WTC11 (cell line): Measurements from ENCODE around the gene MPZL3. TPM values are rescaled to one million over a fixed set of nuclear protein-coding genes. Genes with fewer than 3 reads are reported as not detected.

Experiments used
- ATAC-seq: fragments of 200-7000 bp; cut with Tn5 transposase; 2 replicates; pipeline ENCODE4 v1.10.0; 2021; ENCODE audit warnings: mild to moderate bottlenecking, moderate library complexity
- CTCF ChIA-PET: fragments of 300-600 bp; sonication (Branson Sonifier 250); formaldehyde crosslinking; loops from one replicate; lab custom pipeline; 2021; ENCODE audit warnings: antibody characterized with exemption; lab: Charles Lee
- POLR2A ChIA-PET: fragments of 350-600 bp; sonication (Branson Sonifier 250); formaldehyde crosslinking; loops from one replicate; lab custom pipeline; 2021; ENCODE audit warnings: antibody characterized with exemption; lab: Charles Lee
- DNase-seq: peaks from one replicate; pipeline ENCODE4 v3.0.0; 2021; ENCODE audit warnings: low spot score
- H3K27ac Mint-ChIP-seq: 2 replicates; pipeline ENCODE4 v1.8.0; 2021; ENCODE audit warnings: mixed read lengths
- H3K27me3 Mint-ChIP-seq: 2 replicates; pipeline ENCODE4 v1.8.0; 2021; ENCODE audit warnings: low read depth, mild to moderate bottlenecking, moderate library complexity, mixed read lengths
- H3K36me3 Mint-ChIP-seq: 2 replicates; pipeline ENCODE4 v1.8.0; 2021; ENCODE audit warnings: mixed read lengths
- H3K4me1 Mint-ChIP-seq: 2 replicates; pipeline ENCODE4 v1.8.0; 2022; ENCODE audit warnings: mixed read lengths
- H3K4me3 Mint-ChIP-seq: 2 replicates; pipeline ENCODE4 v1.8.0; 2021; ENCODE audit warnings: mild to moderate bottlenecking, moderate library complexity, mixed read lengths
- H3K9me3 Mint-ChIP-seq: 2 replicates; pipeline ENCODE4 v1.8.0; 2021; ENCODE audit warnings: mixed read lengths
- ATF1 ChIP-seq: sonication (generic); formaldehyde crosslinking; IDR thresholded peaks from 2 replicates; pipeline ENCODE4 v1.8.1; 2023; ENCODE audit warnings: mild to moderate bottlenecking, moderate library complexity, missing genetic modification reagents
- EMX1 ChIP-seq: fragments of 250-450 bp; sonication (Bioruptor Pico); IDR thresholded peaks from 2 replicates; pipeline ENCODE4 v1.8.0; 2021; ENCODE audit warnings: mild to moderate bottlenecking
- ESRRA ChIP-seq: sonication (generic); formaldehyde crosslinking; IDR thresholded peaks from 2 replicates; pipeline ENCODE4 v1.8.1; 2022; ENCODE audit warnings: mild to moderate bottlenecking, missing genetic modification reagents, borderline replicate concordance
- FOXP1 ChIP-seq: sonication (generic); formaldehyde crosslinking; IDR thresholded peaks from 2 replicates; pipeline ENCODE4 v1.8.0; 2022; ENCODE audit warnings: missing genetic modification reagents, mild to moderate bottlenecking, moderate library complexity, borderline replicate concordance
- FOXP4 ChIP-seq: sonication (generic); formaldehyde crosslinking; IDR thresholded peaks from 2 replicates; pipeline ENCODE4 v1.8.0; 2022; ENCODE audit warnings: mild to moderate bottlenecking, missing genetic modification reagents
- HMGA2 ChIP-seq: fragments of 250-450 bp; sonication (Bioruptor Pico); IDR thresholded peaks from 2 replicates; pipeline ENCODE4 v1.4.0; 2021; ENCODE audit warnings: mild to moderate bottlenecking, moderate library complexity
- KAT7 ChIP-seq: sonication (generic); formaldehyde crosslinking; IDR thresholded peaks from 2 replicates; pipeline ENCODE4 v1.8.1; 2023; ENCODE audit warnings: missing genetic modification reagents, mild to moderate bottlenecking, borderline replicate concordance
- MLX ChIP-seq: sonication (generic); formaldehyde crosslinking; IDR thresholded peaks from 2 replicates; pipeline ENCODE4 v1.8.1; 2023; ENCODE audit warnings: mild to moderate bottlenecking, missing genetic modification reagents, moderate library complexity
- MXD4 ChIP-seq: fragments of 250-450 bp; sonication (Bioruptor Pico); IDR thresholded peaks from 2 replicates; pipeline ENCODE4 v1.8.0; 2021; ENCODE audit warnings: mild to moderate bottlenecking, moderate library complexity, borderline replicate concordance
- NR1H2 ChIP-seq: sonication (generic); formaldehyde crosslinking; IDR thresholded peaks from 2 replicates; pipeline ENCODE4 v1.9.0; 2021; ENCODE audit warnings: mild to moderate bottlenecking, moderate library complexity, missing genetic modification reagents
- PRRX2 ChIP-seq: fragments of 250-450 bp; sonication (Bioruptor Pico); IDR thresholded peaks from 2 replicates; pipeline ENCODE4 v1.8.0; 2021; ENCODE audit warnings: mild to moderate bottlenecking
- SMAD3 ChIP-seq: sonication (generic); formaldehyde crosslinking; IDR thresholded peaks from 2 replicates; pipeline ENCODE4 v1.8.0; 2022; ENCODE audit warnings: missing genetic modification reagents, mild to moderate bottlenecking, borderline replicate concordance
- SMAD4 ChIP-seq: sonication (generic); formaldehyde crosslinking; IDR thresholded peaks from 2 replicates; pipeline ENCODE4 v1.8.0; 2022; ENCODE audit warnings: mild to moderate bottlenecking, missing genetic modification reagents
- SP1 ChIP-seq: sonication (generic); formaldehyde crosslinking; conservative IDR thresholded peaks from 2 replicates; pipeline ENCODE4 v1.8.1; 2022; ENCODE audit warnings: missing genetic modification reagents
- ZBTB21 ChIP-seq: sonication (generic); formaldehyde crosslinking; IDR thresholded peaks from 2 replicates; pipeline ENCODE4 v1.8.1; 2023; ENCODE audit warnings: mild to moderate bottlenecking, missing genetic modification reagents, borderline replicate concordance
- ZNF219 ChIP-seq: sonication (generic); formaldehyde crosslinking; IDR thresholded peaks from 2 replicates; pipeline ENCODE4 v1.8.0; 2023; ENCODE audit warnings: missing genetic modification reagents, mild to moderate bottlenecking, borderline replicate concordance
- ZNF281 ChIP-seq: sonication (generic); formaldehyde crosslinking; IDR thresholded peaks from 2 replicates; pipeline ENCODE4 v1.8.0; 2023; ENCODE audit warnings: mild to moderate bottlenecking, missing genetic modification reagents
- ZNF317 ChIP-seq: sonication (generic); formaldehyde crosslinking; IDR thresholded peaks from 2 replicates; pipeline ENCODE4 v1.8.1; 2023; ENCODE audit warnings: low read depth, mild to moderate bottlenecking, moderate library complexity, missing genetic modification reagents, borderline replicate concordance
- ZNF416 ChIP-seq: fragments of 250-450 bp; sonication (Bioruptor Pico); IDR thresholded peaks from 2 replicates; pipeline ENCODE4 v1.9.0; 2021; ENCODE audit warnings: mild to moderate bottlenecking, inconsistent platforms
- ZNF671 ChIP-seq: fragments of 250-450 bp; sonication (Bioruptor Pico); IDR thresholded peaks from 2 replicates; pipeline ENCODE4 v1.8.0; 2021; ENCODE audit warnings: mild to moderate bottlenecking
- total RNA-seq: library from RNA; stranded (reverse); gene quantifications from 3 replicates; pipeline ENCODE4 v1.2.3, GENCODE V29; 2021
- TF ChIP-seq, protein P1 (sequence below): sonication (generic); formaldehyde crosslinking; conservative IDR thresholded peaks from 2 replicates; pipeline ENCODE4 v1.8.1; 2022; ENCODE audit warnings: mild to moderate bottlenecking, missing genetic modification reagents
- TF ChIP-seq, protein P2 (sequence below): sonication (generic); formaldehyde crosslinking; conservative IDR thresholded peaks from 2 replicates; pipeline ENCODE4 v1.8.1; 2023; ENCODE audit warnings: mild to moderate bottlenecking, low read depth, missing genetic modification reagents, moderate library complexity

MPZL3 gene
- total RNA-seq, 1 experiment from 2014 or later, result 2.1 TPM

GRCh38 chr11:118234833-118235232 lies 17.3 kb downstream of the MPZL3 start (continued):
- TF ChIP-seq FOXP4, result no peak

DNA sequence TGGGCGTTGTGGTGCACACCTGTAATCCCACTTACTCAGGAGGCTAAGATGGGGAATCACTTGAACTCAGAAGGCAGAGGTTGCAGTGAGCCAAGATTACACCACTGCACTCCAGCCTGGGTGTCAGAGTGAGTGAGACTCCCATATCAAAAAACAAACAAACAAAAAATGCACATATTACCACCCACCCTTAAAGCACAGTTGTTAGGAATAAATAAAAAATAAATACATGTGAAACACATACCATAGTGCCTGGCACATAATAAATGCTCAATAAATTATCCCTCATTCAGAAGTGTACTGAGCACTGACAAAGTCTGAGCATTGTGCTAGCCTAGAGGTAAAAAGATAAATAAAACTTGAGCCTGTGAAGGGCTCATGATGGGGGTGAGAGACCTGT lies 18.3 kb downstream of the MPZL3 start:
- Mint-ChIP-seq H3K36me3 (no peaks in the 10 kb centered on the region), H3K9me3 (no peaks in the 10 kb centered on the region), H3K27ac (no peak overlapping the region), H3K27me3 (peaks cover 8% of the 10 kb centered on the region), H3K4me3 (no peak overlapping the region), H3K4me1 (peaks cover 5% of the 10 kb centered on the region)
- no peak for DNase-seq
- ATAC-seq, result no peak
- POLR2A ChIA-PET, result no interaction called here
- TF ChIP-seq PRRX2 (CRISPR knock-in tag) (no peak), MXD4 (CRISPR knock-in tag) (no peak)
- CTCF ChIA-PET, result no interaction called here

GRCh38 chr11:118233377-118233776 lies 18.8 kb downstream of the MPZL3 start:
- H3K9me3 Mint-ChIP-seq, result no peaks in the 10 kb centered on the region
- POLR2A ChIA-PET, result no interaction called here
- DNase-seq (no peak), ATAC-seq (no peak)
- H3K27me3 Mint-ChIP-seq, result peaks cover 8% of the 10 kb centered on the region
- TF ChIP-seq HMGA2 (CRISPR knock-in tag) (no peak), MLX (CRISPR knock-in tag) (no peak), KAT7 (CRISPR knock-in tag) (no peak), FOXP1 (CRISPR knock-in tag) (no peak), ZNF416 (CRISPR knock-in tag) (no peak), MXD4 (CRISPR knock-in tag) (no peak), ZNF281 (no peak), SMAD3 (no peak), SP1 (CRISPR knock-in tag) (no peak), SMAD4 (CRISPR knock-in tag) (no peak), ZNF671 (CRISPR knock-in tag) (no peak), NR1H2 (CRISPR knock-in tag) (no peak), ZBTB21 (no peak), ESRRA (CRISPR knock-in tag) (no peak), ZNF317 (CRISPR knock-in tag) (no peak), ZNF219 (CRISPR knock-in tag) (no peak), ATF1 (no peak), EMX1 (CRISPR knock-in tag) (no peak)
- TF ChIP-seq, protein P1, sequence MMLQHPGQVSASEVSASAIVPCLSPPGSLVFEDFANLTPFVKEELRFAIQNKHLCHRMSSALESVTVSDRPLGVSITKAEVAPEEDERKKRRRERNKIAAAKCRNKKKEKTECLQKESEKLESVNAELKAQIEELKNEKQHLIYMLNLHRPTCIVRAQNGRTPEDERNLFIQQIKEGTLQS (CRISPR knock-in tag), result no peak
- TF ChIP-seq, protein P2, sequence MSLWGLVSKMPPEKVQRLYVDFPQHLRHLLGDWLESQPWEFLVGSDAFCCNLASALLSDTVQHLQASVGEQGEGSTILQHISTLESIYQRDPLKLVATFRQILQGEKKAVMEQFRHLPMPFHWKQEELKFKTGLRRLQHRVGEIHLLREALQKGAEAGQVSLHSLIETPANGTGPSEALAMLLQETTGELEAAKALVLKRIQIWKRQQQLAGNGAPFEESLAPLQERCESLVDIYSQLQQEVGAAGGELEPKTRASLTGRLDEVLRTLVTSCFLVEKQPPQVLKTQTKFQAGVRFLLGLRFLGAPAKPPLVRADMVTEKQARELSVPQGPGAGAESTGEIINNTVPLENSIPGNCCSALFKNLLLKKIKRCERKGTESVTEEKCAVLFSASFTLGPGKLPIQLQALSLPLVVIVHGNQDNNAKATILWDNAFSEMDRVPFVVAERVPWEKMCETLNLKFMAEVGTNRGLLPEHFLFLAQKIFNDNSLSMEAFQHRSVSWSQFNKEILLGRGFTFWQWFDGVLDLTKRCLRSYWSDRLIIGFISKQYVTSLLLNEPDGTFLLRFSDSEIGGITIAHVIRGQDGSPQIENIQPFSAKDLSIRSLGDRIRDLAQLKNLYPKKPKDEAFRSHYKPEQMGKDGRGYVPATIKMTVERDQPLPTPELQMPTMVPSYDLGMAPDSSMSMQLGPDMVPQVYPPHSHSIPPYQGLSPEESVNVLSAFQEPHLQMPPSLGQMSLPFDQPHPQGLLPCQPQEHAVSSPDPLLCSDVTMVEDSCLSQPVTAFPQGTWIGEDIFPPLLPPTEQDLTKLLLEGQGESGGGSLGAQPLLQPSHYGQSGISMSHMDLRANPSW, result no peak
- no peaks in the 10 kb centered on the region for H3K36me3 Mint-ChIP-seq
- no peak overlapping the region for H3K4me3 Mint-ChIP-seq
- peaks cover under 1% of the 10 kb centered on the region for H3K4me1 Mint-ChIP-seq
- H3K27ac Mint-ChIP-seq, result no peak overlapping the region
- CTCF ChIA-PET, result no interaction called here
